ENCODE data around the gene PHKB. TPM values are rescaled to one million over a fixed set of nuclear protein-coding genes. Genes with fewer than 3 reads are reported as not detected.

The PHKB gene
- total and polyA plus RNA-seq, 2 donors from 2014 or later: 48.3 to 80.5 TPM

- FAIRE-seq (no peak), DNase-seq (no peak)
- no peaks in the 10 kb centered on the region for H3K9me3 ChIP-seq (ENCODE audit: control insufficient read depth in 2 of 3, insufficient read depth in 1 of 3, low read length in 3 of 3)
- H3K4me3 ChIP-seq (ENCODE audit: low read length in 3 of 3): no peak overlapping the region
- no peaks in the 10 kb centered on the region for H3K27me3 ChIP-seq (ENCODE audit: control insufficient read depth, insufficient read depth, low read length)
- H3K9ac ChIP-seq (ENCODE audit: low read length in 3 of 3): no peak overlapping the region
- intact Hi-C loops (cut with DNase I): no loop called here
- no peak overlapping the region for H3K27ac ChIP-seq (ENCODE audit: low read depth in 2 of 2, low read length in 2 of 2)
- H3K36me3 ChIP-seq (ENCODE audit: control insufficient read depth in 2 of 3, insufficient read depth in 3 of 3, low read length in 3 of 3): no peaks in the 10 kb centered on the region
- no peak for TF ChIP-seq CTCF (IDR thresholded peaks at IDR 0.05; ENCODE audit: borderline replicate concordance, extremely low read depth, insufficient read depth)
- H3K4me1 ChIP-seq (ENCODE audit: control insufficient read depth in 2 of 3, insufficient read depth in 2 of 3, low read depth in 1 of 3, low read length in 3 of 3): no peaks in the 10 kb centered on the region
Observed at GRCh38 chr16:47729701-47730100, 268.6 kb downstream of the PHKB start.

- no peak overlapping the region for H3K9ac ChIP-seq (ENCODE audit: low read length in 3 of 3)
- no peaks in the 10 kb centered on the region for H3K4me1 ChIP-seq (ENCODE audit: control insufficient read depth in 2 of 3, insufficient read depth in 2 of 3, low read depth in 1 of 3, low read length in 3 of 3)
- TF ChIP-seq CTCF (IDR thresholded peaks at IDR 0.05; ENCODE audit: borderline replicate concordance, extremely low read depth, insufficient read depth): no peak
- no peaks in the 10 kb centered on the region for H3K9me3 ChIP-seq (ENCODE audit: control insufficient read depth in 2 of 3, insufficient read depth in 1 of 3, low read length in 3 of 3)
- FAIRE-seq (no peak), DNase-seq (no peak)
- H3K27me3 ChIP-seq (ENCODE audit: control insufficient read depth, insufficient read depth, low read length): no peaks in the 10 kb centered on the region
- no peak overlapping the region for H3K4me3 ChIP-seq (ENCODE audit: low read length in 3 of 3)
- H3K36me3 ChIP-seq (ENCODE audit: control insufficient read depth in 2 of 3, insufficient read depth in 3 of 3, low read length in 3 of 3): no peaks in the 10 kb centered on the region
- H3K27ac ChIP-seq (ENCODE audit: low read depth in 2 of 2, low read length in 2 of 2): no peak overlapping the region
- intact Hi-C loops (cut with DNase I): no loop called here
Observed at GRCh38 chr16:47731252-47731651, 270.1 kb downstream of the PHKB start.

- Histone ChIP-seq H3K4me3 (ENCODE audit: low read length in 3 of 3) (no peak overlapping the region), H3K27ac (ENCODE audit: low read depth in 2 of 2, low read length in 2 of 2) (no peak overlapping the region), H3K9ac (ENCODE audit: low read length in 3 of 3) (no peak overlapping the region), H3K27me3 (ENCODE audit: control insufficient read depth, insufficient read depth, low read length) (no peaks in the 10 kb centered on the region), H3K36me3 (ENCODE audit: control insufficient read depth in 2 of 3, insufficient read depth in 3 of 3, low read length in 3 of 3) (no peaks in the 10 kb centered on the region), H3K4me1 (ENCODE audit: control insufficient read depth in 2 of 3, insufficient read depth in 2 of 3, low read depth in 1 of 3, low read length in 3 of 3) (no peaks in the 10 kb centered on the region), H3K9me3 (ENCODE audit: control insufficient read depth in 2 of 3, insufficient read depth in 1 of 3, low read length in 3 of 3) (no peaks in the 10 kb centered on the region)
- no peak for FAIRE-seq
- no peak for DNase-seq
- intact Hi-C loops (cut with DNase I): no loop called here
- no peak for TF ChIP-seq CTCF (IDR thresholded peaks at IDR 0.05; ENCODE audit: borderline replicate concordance, extremely low read depth, insufficient read depth)
Observed at GRCh38 chr16:47732122-47732521, 271.0 kb downstream of the PHKB start.

- no peaks in the 10 kb centered on the region for H3K9me3 ChIP-seq (ENCODE audit: control insufficient read depth in 2 of 3, insufficient read depth in 1 of 3, low read length in 3 of 3)
- FAIRE-seq (no peak), DNase-seq (no peak)
- H3K27ac ChIP-seq (ENCODE audit: low read depth in 2 of 2, low read length in 2 of 2): no peak overlapping the region
- no peak for TF ChIP-seq CTCF (IDR thresholded peaks at IDR 0.05; ENCODE audit: borderline replicate concordance, extremely low read depth, insufficient read depth)
- intact Hi-C loops (cut with DNase I): no loop called here
- no peak overlapping the region for H3K9ac ChIP-seq (ENCODE audit: low read length in 3 of 3)
- H3K4me1 ChIP-seq (ENCODE audit: control insufficient read depth in 2 of 3, insufficient read depth in 2 of 3, low read depth in 1 of 3, low read length in 3 of 3): no peaks in the 10 kb centered on the region
- no peaks in the 10 kb centered on the region for H3K27me3 ChIP-seq (ENCODE audit: control insufficient read depth, insufficient read depth, low read length)
- no peak overlapping the region for H3K4me3 ChIP-seq (ENCODE audit: low read length in 3 of 3)
- no peaks in the 10 kb centered on the region for H3K36me3 ChIP-seq (ENCODE audit: control insufficient read depth in 2 of 3, insufficient read depth in 3 of 3, low read length in 3 of 3)
Observed at GRCh38 chr16:47732523-47733111, 271.5 kb downstream of the PHKB start.

All from kidney (tissue), 14 donors.